K562 (cell line): Measurements from ENCODE around the gene PARS2. TPM values are rescaled to one million over a fixed set of nuclear protein-coding genes. Genes with fewer than 3 reads are reported as not detected.

Experiments
- CC2D1A ChIP-seq: fragments of 450-650 bp; IDR thresholded peaks from 2 replicates; pipeline ENCODE4 v1.6.1; 2017; ENCODE audit warnings: mild to moderate bottlenecking
- DIDO1 ChIP-seq: fragments of 450-650 bp; IDR thresholded peaks from 2 replicates; pipeline ENCODE4 v1.6.1; 2016; ENCODE audit warnings: low read depth, missing biosample characterization, missing genetic modification characterization
- E2F8 ChIP-seq: fragments of 450-650 bp; IDR thresholded peaks from 2 replicates; pipeline ENCODE4 v1.7.1; 2018; ENCODE audit warnings: mild to moderate bottlenecking, low read depth; ENCODE audit not compliant: partially characterized antibody
- EGR1 ChIP-seq: fragments of 450-650 bp; conservative IDR thresholded peaks from 2 replicates; pipeline ENCODE4 v1.6.1; 2017; ENCODE audit warnings: mild to moderate bottlenecking
- ELF1 ChIP-seq: fragments of 200-800 bp; sonication (Bioruptor generic); IDR thresholded peaks from 2 replicates; pipeline ENCODE4 v1.6.1; 2016; ENCODE audit warnings: missing genetic modification characterization, missing compliant biosample characterization
- FIP1L1 ChIP-seq: fragments of 200-400 bp; formaldehyde crosslinking; IDR thresholded peaks from 2 replicates; pipeline ENCODE4 v1.6.1; 2018; ENCODE audit warnings: mild to moderate bottlenecking, low read depth, low read length; ENCODE audit not compliant: poor library complexity, severe bottlenecking
- FOXJ2 ChIP-seq: fragments of 200-800 bp; sonication (Bioruptor generic); IDR thresholded peaks from 2 replicates; pipeline ENCODE4 v1.6.1; 2016; ENCODE audit warnings: missing genetic modification characterization, missing compliant biosample characterization
- FOXK2 ChIP-seq, 2 experiments: fragments of 450-650 bp; IDR thresholded peaks in 1 of 2; conservative IDR thresholded peaks in 1 of 2; 2 replicates each; pipeline ENCODE4 v1.6.1; 2016; ENCODE audit warnings: low read depth in 2 of 2, mild to moderate bottlenecking in 1 of 2
- JUND ChIP-seq, 2 experiments: IDR thresholded peaks; 2 replicates in 1 of 2; 3 replicates in 1 of 2; pipeline ENCODE4 v1.6.1; 2011; ENCODE audit warnings: borderline replicate concordance in 2 of 2, low read depth in 2 of 2, low read length in 2 of 2, improper control_type of control experiment in 1 of 2, missing biosample characterization in 1 of 2, missing genetic modification characterization in 1 of 2, missing genetic modification reagents in 1 of 2
- KLF1 ChIP-seq: fragments of 450-650 bp; IDR thresholded peaks from 2 replicates; pipeline ENCODE4 v1.6.1; 2016; ENCODE audit warnings: missing genetic modification characterization, missing compliant biosample characterization
- MIER1 ChIP-seq: fragments of 450-650 bp; IDR thresholded peaks from 2 replicates; pipeline ENCODE4 v1.6.1; 2016; ENCODE audit warnings: antibody characterized with exemption, mild to moderate bottlenecking, low read depth
- MNT ChIP-seq, 2 experiments: fragments of 450-650 bp; conservative IDR thresholded peaks; 2 replicates each; pipeline ENCODE4 v1.6.1; 2017; ENCODE audit warnings: mild to moderate bottlenecking in 2 of 2, moderate library complexity in 2 of 2
- RBM22 ChIP-seq: fragments of 200-400 bp; formaldehyde crosslinking; IDR thresholded peaks from 2 replicates; pipeline ENCODE4 v1.6.1; 2018; ENCODE audit warnings: low read length, low read depth; ENCODE audit not compliant: poor library complexity, severe bottlenecking
- TCF3 ChIP-seq: sonication (generic); formaldehyde crosslinking; IDR thresholded peaks from 2 replicates; pipeline ENCODE4 v1.4.0; 2020; ENCODE audit warnings: mild to moderate bottlenecking, missing genetic modification reagents
- ZBTB17 ChIP-seq: fragments of 450-650 bp; formaldehyde crosslinking; IDR thresholded peaks from 2 replicates; pipeline ENCODE4 v1.4.0; 2020; ENCODE audit warnings: mild to moderate bottlenecking
- ZNF24 ChIP-seq: fragments of 450-650 bp; IDR thresholded peaks from 2 replicates; pipeline ENCODE4 v1.6.1; 2016
- ZNF551 ChIP-seq: fragments of 250-450 bp; sonication (Bioruptor Pico); IDR thresholded peaks from 2 replicates; pipeline ENCODE4 v1.5.0; 2021; ENCODE audit warnings: mild to moderate bottlenecking, moderate library complexity
- ZNF589 ChIP-seq: fragments of 200-800 bp; sonication (Bioruptor generic); IDR thresholded peaks from 2 replicates; pipeline ENCODE4 v1.6.1; 2016; ENCODE audit warnings: low read depth, missing genetic modification characterization, missing compliant biosample characterization
- ZNF668 ChIP-seq: fragments of 250-450 bp; sonication (Bioruptor Pico); IDR thresholded peaks from 2 replicates; pipeline ENCODE4 v1.8.0; 2022; ENCODE audit warnings: mild to moderate bottlenecking, inconsistent platforms
- ZZZ3 ChIP-seq: fragments of 450-650 bp; IDR thresholded peaks from 2 replicates; pipeline ENCODE4 v1.6.1; 2016; ENCODE audit warnings: antibody characterized with exemption, mild to moderate bottlenecking, moderate library complexity
- polyA plus RNA-seq, 8 experiments: library from polyadenylated mRNA; depleted of rRNA in 4 of 8; stranded (reverse) in 5 of 8; unstranded in 3 of 8; fragments of >200 nt; fragmentation: Nextera tagmentation in 2 of 8; fragmentation: Illumina TruSeq in 1 of 8; extraction: Ambion mirVana in 2 of 8; extraction: Trizol in 1 of 8; gene quantifications; 2 replicates each; pipeline versions ENCODE4 v1.2.1 to v1.2.3, GENCODE V29; 2011 to 2014; ENCODE audit warnings: inconsistent platforms in 1 of 8, missing spikeins in 1 of 8
- total RNA-seq, 7 experiments: library from RNA; depleted of rRNA in 6 of 7; stranded (reverse); fragments of >200 nt in 6 of 7; fragmentation: Illumina TruSeq in 2 of 7; extraction: Trizol in 2 of 7; gene quantifications; 2 replicates each; pipeline versions ENCODE4 v1.2.1 to v1.2.3, GENCODE V29; 2011 to 2021; ENCODE audit warnings: low replicate concordance in 1 of 7
- TF ChIP-seq, protein P1 (sequence below): fragments of 450-650 bp; formaldehyde crosslinking; IDR thresholded peaks from 2 replicates; pipeline ENCODE4 v1.4.0; 2020; ENCODE audit warnings: mild to moderate bottlenecking, moderate library complexity

The PARS2 gene
- total and polyA plus RNA-seq, 9 of the 15 experiments (the other 6 are each of a cell fraction or from before 2014, with no cell fraction given) = 6.3 to 12.4 (median 7.9) TPM

GRCh38 chr1:54715493-54716298 is 48.6 kb downstream of the PARS2 start, which contains the start of gene TTC4 (continued):
- TF ChIP-seq MNT (conservative IDR thresholded peaks at IDR 0.05) (peak; percentile 92 to 96), RBM22 (peak; percentile 72), JUND (IDR thresholded peaks at IDR 0.05; ENCODE audit: borderline replicate concordance, low read depth, low read length) (peak; percentile 79), JUND (tag; IDR thresholded peaks at IDR 0.05; ENCODE audit: borderline replicate concordance, low read depth, low read length) (peak; percentile 43; the same call in 1 of the 3 replicates), KLF1 (tag) (peak; percentile 97), ZNF24 (peak; percentile 82), ZNF551 (no peak), ELF1 (peak; percentile 59; the same call in 1 of the 2 replicates), TCF3 (CRISPR knock-in tag) (peak; percentile 41; the same call in 1 of the 2 replicates), EGR1 (peak; percentile 57), ZNF668 (CRISPR knock-in tag) (no peak), FOXK2 (conservative IDR thresholded peaks at IDR 0.05 in 1 of 2, IDR thresholded peaks at IDR 0.05 in 1 of 2; ENCODE audit: low read depth in 2 of 2) (0 out of 4 replicates have a peak, but pooled peaks have one; percentile 28 to 45), FOXJ2 (tag) (no peak), E2F8 (peak; percentile 86), ZBTB17 (CRISPR knock-in tag) (peak; percentile 72; the same call in 1 of the 2 replicates), MIER1 (no peak), DIDO1 (tag) (peak; percentile 98), ZNF589 (no peak), ZZZ3 (0 out of 2 replicates have a peak, but pooled peaks have one; percentile 51), FIP1L1 (peak; percentile 97), CC2D1A (no peak)
- TF ChIP-seq, protein P1, sequence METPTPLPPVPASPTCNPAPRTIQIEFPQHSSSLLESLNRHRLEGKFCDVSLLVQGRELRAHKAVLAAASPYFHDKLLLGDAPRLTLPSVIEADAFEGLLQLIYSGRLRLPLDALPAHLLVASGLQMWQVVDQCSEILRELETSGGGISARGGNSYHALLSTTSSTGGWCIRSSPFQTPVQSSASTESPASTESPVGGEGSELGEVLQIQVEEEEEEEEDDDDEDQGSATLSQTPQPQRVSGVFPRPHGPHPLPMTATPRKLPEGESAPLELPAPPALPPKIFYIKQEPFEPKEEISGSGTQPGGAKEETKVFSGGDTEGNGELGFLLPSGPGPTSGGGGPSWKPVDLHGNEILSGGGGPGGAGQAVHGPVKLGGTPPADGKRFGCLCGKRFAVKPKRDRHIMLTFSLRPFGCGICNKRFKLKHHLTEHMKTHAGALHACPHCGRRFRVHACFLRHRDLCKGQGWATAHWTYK (CRISPR knock-in tag) = peak; percentile 74; the same call in 1 of the 2 replicates
